A549 treated with GW870086 at 1 μM for 4 hours (cell line): ENCODE measurements around the gene NXPE3. TPM values are rescaled to one million over a fixed set of nuclear protein-coding genes. Genes with fewer than 3 reads are reported as not detected.

Experiments used
- total RNA-seq: library from RNA; stranded (reverse); fragments of 200-300 nt; extraction: Qiagen RNA extraction; gene quantifications from 5 replicates; pipeline ENCODE4 v1.2.3, GENCODE V29; 2022; ENCODE audit warnings: low read depth

Gene NXPE3
- total RNA-seq: 19.8 to 27.1 TPM (median 21.9 TPM) in 5 replicates

GRCh38 chr3:101779047-101779821 lies at the start of gene NXPE3:
NXPE3 (plus strand) TSS chr3:101779211; CDS start chr3:101785597, 6,386 bp downstream.

GRCh38 chr3:101848754-101849713 lies 70.0 kb downstream of the NXPE3 start, which contains the start of gene NFKBIZ:
NFKBIZ (plus strand) TSS chr3:101849514; CDS start chr3:101849629, 115 bp downstream.

Other genes with a start within 250 kb of the NXPE3 start
- 31.4 to 37.9 TPM (median 36.2 TPM) in 5 replicates for gene TRMT10C, start 217.3 kb upstream of the NXPE3 start, total RNA-seq
- gene PCNP, start 205.0 kb upstream of the NXPE3 start, total RNA-seq: 99.4 to 121 TPM (median 106 TPM) in 5 replicates
- gene ZBTB11, start 102.1 kb upstream of the NXPE3 start, total RNA-seq: 8.5 to 11.9 TPM (median 10.0 TPM) in 5 replicates
- 1,612 to 2,181 TPM (median 1,667 TPM) in 5 replicates for gene RPL24, start 92.5 kb upstream of the NXPE3 start, total RNA-seq
- 3.1 to 5.8 TPM (median 5.4 TPM) in 5 replicates for gene CEP97, start 54.6 kb upstream of the NXPE3 start, total RNA-seq
- 4.9 to 7.6 TPM (median 6.6 TPM) in 5 replicates for gene NFKBIZ, start 70.3 kb downstream of the NXPE3 start, total RNA-seq